GM21367 (cell line): ENCODE measurements around the gene TGFBRAP1.
"Not testable (repeated sequence)": the region's sequence is repeated elsewhere in the genome, so short reads cannot be mapped to it uniquely, and the experiment has no call there.

ENCODE experiments used
- ATAC-seq: cut with Tn5 transposase; IDR thresholded peaks from one replicate; pipeline ENCODE4 v1.9.1; 2021; ENCODE audit not compliant: unreplicated experiment

Gene TGFBRAP1

GRCh38 chr2:105278654-105279053 lies 50.9 kb downstream of the TGFBRAP1 start:
- ATAC-seq: no peak

GRCh38 chr2:105274046-105274445 lies 55.5 kb downstream of the TGFBRAP1 start:
- ATAC-seq: no peak

GRCh38 chr2:105272176-105272575 lies 57.4 kb downstream of the TGFBRAP1 start:
- ATAC-seq: no peak

- no peak for ATAC-seq
These were observed 58.0 kb downstream of the TGFBRAP1 start for GRCh38 chr2:105271393-105272045.

- no peak for ATAC-seq
These were observed 60.1 kb downstream of the TGFBRAP1 start for GRCh38 chr2:105269426-105269825.

- no peak for ATAC-seq
These were observed 66.9 kb downstream of the TGFBRAP1 start for GRCh38 chr2:105262651-105263091.

- no peak for ATAC-seq
These were observed 68.5 kb downstream of the TGFBRAP1 start for GRCh38 chr2:105261061-105261460.

GRCh38 chr2:105258835-105259350 lies 70.6 kb downstream of the TGFBRAP1 start:
- ATAC-seq: no peak

- no peak for ATAC-seq
These were observed 71.6 kb downstream of the TGFBRAP1 start for GRCh38 chr2:105257981-105258380.

- ATAC-seq: no peak
These were observed 73.0 kb downstream of the TGFBRAP1 start for GRCh38 chr2:105256431-105257047.

GRCh38 chr2:105255979-105256378 lies 73.6 kb downstream of the TGFBRAP1 start:
- ATAC-seq: no peak

GRCh38 chr2:105254531-105255210 lies 74.9 kb downstream of the TGFBRAP1 start:
- no peak for ATAC-seq

- ATAC-seq: no peak
These were observed 77.3 kb downstream of the TGFBRAP1 start for GRCh38 chr2:105252271-105252670.

GRCh38 chr2:105251016-105251648 lies 78.4 kb downstream of the TGFBRAP1 start:
- ATAC-seq: not testable (repeated sequence)

GRCh38 chr2:105249891-105250290 lies 79.6 kb downstream of the TGFBRAP1 start:
- ATAC-seq: no peak

- ATAC-seq: no peak
These were observed 80.4 kb downstream of the TGFBRAP1 start for GRCh38 chr2:105249181-105249580.

GRCh38 chr2:105248316-105249070 lies 81.0 kb downstream of the TGFBRAP1 start:
- ATAC-seq: no peak

- no peak for ATAC-seq
These were observed 85.1 kb downstream of the TGFBRAP1 start for GRCh38 chr2:105244451-105244850.

GRCh38 chr2:105243961-105244360 lies 85.6 kb downstream of the TGFBRAP1 start:
- ATAC-seq: no peak

- no peak for ATAC-seq
These were observed 87.1 kb downstream of the TGFBRAP1 start for GRCh38 chr2:105242286-105242993.
